HG03571 (cell line): ENCODE measurements around the gene CTNS.

Experiments
- ATAC-seq: cut with Tn5 transposase; IDR thresholded peaks from one replicate; pipeline ENCODE4 v1.9.1; 2021; ENCODE audit not compliant: unreplicated experiment

The CTNS gene

GRCh38 chr17:3636154-3636907 lies at the start of gene CTNS, which contains the start of gene SHPK:
TSS of gene CTNS (plus strand) at chr17:3636760. CDS start at chr17:3640207, 3,447 bp downstream.
TSS of gene SHPK (minus strand) at chr17:3636250. CDS start at chr17:3636219, 31 bp downstream.
- ATAC-seq = peak; percentile 88

GRCh38 chr17:3589784-3590183 lies 46.8 kb upstream of the CTNS start:
- ATAC-seq = no peak

- ATAC-seq = no peak
These were observed 46.3 kb upstream of the CTNS start for GRCh38 chr17:3590231-3590630.

GRCh38 chr17:3590768-3591167 lies 45.8 kb upstream of the CTNS start:
- no peak for ATAC-seq

- ATAC-seq = no peak
These were observed 44.2 kb upstream of the CTNS start for GRCh38 chr17:3592216-3592860.

- ATAC-seq = no peak
These were observed 43.2 kb upstream of the CTNS start for GRCh38 chr17:3593384-3593783.

- no peak for ATAC-seq
These were observed 42.3 kb upstream of the CTNS start for GRCh38 chr17:3594051-3594800.

- no peak for ATAC-seq
These were observed 41.6 kb upstream of the CTNS start for GRCh38 chr17:3594976-3595375.

GRCh38 chr17:3596804-3597464 lies 39.6 kb upstream of the CTNS start:
- ATAC-seq = no peak

- ATAC-seq = no peak
These were observed 38.5 kb upstream of the CTNS start for GRCh38 chr17:3598078-3598477.

GRCh38 chr17:3600529-3601205 lies 35.9 kb upstream of the CTNS start:
- no peak for ATAC-seq

- ATAC-seq = no peak
These were observed 34.1 kb upstream of the CTNS start for GRCh38 chr17:3602499-3602898.

GRCh38 chr17:3603119-3603869 lies 33.3 kb upstream of the CTNS start:
- no peak for ATAC-seq

GRCh38 chr17:3603870-3604259 lies 32.7 kb upstream of the CTNS start:
- no peak for ATAC-seq

- no peak for ATAC-seq
These were observed 26.9 kb upstream of the CTNS start for GRCh38 chr17:3609689-3610088.

- no peak for ATAC-seq
These were observed 26.0 kb upstream of the CTNS start for GRCh38 chr17:3610523-3610922.

- ATAC-seq = no peak
These were observed 23.4 kb upstream of the CTNS start for GRCh38 chr17:3613124-3613523.

GRCh38 chr17:3615160-3615870 lies 21.2 kb upstream of the CTNS start:
- ATAC-seq = no peak

GRCh38 chr17:3621146-3621720 lies 15.3 kb upstream of the CTNS start:
- no peak for ATAC-seq
